Rectal smooth muscle tissue (tissue), 1 donor: ENCODE measurements around the gene POLE2.
"Not testable (repeated sequence)": the region's sequence is repeated elsewhere in the genome, so short reads cannot be mapped to it uniquely, and the experiment has no call there.

Source experiments
- H3K27ac ChIP-seq: one replicate; pipeline ENCODE4 v1.7.0; 2013; ENCODE audit warnings: low read depth, low read length, inconsistent platforms
- H3K27me3 ChIP-seq: one replicate; pipeline ENCODE4 v1.7.0; 2013; ENCODE audit warnings: low read length; ENCODE audit not compliant: control insufficient read depth, insufficient read depth
- H3K36me3 ChIP-seq: one replicate; pipeline ENCODE4 v1.7.0; 2013; ENCODE audit warnings: low read length; ENCODE audit not compliant: control insufficient read depth, insufficient read depth
- H3K4me1 ChIP-seq: one replicate; pipeline ENCODE4 v1.7.0; 2013; ENCODE audit warnings: low read length; ENCODE audit not compliant: control insufficient read depth, insufficient read depth
- H3K4me3 ChIP-seq: one replicate; pipeline ENCODE4 v1.7.0; 2013; ENCODE audit warnings: low read length
- H3K9ac ChIP-seq: one replicate; pipeline ENCODE4 v1.7.0; 2013; ENCODE audit warnings: low read length

POLE2 gene

DNA sequence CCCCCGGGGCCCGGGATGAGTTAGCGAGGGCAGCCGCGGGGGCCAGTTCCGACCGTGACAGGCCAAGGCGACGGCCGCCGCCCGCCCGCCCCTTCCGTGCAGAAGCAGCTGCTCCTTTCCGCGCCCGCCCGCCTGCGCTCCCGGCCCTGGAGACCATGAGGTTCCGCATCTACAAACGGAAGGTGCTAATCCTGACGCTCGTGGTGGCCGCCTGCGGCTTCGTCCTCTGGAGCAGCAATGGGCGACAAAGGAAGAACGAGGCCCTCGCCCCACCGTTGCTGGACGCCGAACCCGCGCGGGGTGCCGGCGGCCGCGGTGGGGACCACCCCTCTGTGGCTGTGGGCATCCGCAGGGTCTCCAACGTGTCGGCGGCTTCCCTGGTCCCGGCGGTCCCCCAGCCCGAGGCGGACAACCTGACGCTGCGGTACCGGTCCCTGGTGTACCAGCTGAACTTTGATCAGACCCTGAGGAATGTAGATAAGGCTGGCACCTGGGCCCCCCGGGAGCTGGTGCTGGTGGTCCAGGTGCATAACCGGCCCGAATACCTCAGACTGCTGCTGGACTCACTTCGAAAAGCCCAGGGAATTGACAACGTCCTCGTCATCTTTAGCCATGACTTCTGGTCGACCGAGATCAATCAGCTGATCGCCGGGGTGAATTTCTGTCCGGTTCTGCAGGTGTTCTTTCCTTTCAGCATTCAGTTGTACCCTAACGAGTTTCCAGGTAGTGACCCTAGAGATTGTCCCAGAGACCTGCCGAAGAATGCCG lies 66.7 kb downstream of the POLE2 start:
- Histone ChIP-seq H3K36me3 (peaks cover 2% of the 10 kb centered on the region), H3K4me3 (peak overlapping the region; percentile 89), H3K27ac (peak overlapping the region; percentile 96), H3K9ac (peak overlapping the region; percentile 87), H3K27me3 (no peaks in the 10 kb centered on the region), H3K4me1 (peaks cover 10% of the 10 kb centered on the region)

DNA sequence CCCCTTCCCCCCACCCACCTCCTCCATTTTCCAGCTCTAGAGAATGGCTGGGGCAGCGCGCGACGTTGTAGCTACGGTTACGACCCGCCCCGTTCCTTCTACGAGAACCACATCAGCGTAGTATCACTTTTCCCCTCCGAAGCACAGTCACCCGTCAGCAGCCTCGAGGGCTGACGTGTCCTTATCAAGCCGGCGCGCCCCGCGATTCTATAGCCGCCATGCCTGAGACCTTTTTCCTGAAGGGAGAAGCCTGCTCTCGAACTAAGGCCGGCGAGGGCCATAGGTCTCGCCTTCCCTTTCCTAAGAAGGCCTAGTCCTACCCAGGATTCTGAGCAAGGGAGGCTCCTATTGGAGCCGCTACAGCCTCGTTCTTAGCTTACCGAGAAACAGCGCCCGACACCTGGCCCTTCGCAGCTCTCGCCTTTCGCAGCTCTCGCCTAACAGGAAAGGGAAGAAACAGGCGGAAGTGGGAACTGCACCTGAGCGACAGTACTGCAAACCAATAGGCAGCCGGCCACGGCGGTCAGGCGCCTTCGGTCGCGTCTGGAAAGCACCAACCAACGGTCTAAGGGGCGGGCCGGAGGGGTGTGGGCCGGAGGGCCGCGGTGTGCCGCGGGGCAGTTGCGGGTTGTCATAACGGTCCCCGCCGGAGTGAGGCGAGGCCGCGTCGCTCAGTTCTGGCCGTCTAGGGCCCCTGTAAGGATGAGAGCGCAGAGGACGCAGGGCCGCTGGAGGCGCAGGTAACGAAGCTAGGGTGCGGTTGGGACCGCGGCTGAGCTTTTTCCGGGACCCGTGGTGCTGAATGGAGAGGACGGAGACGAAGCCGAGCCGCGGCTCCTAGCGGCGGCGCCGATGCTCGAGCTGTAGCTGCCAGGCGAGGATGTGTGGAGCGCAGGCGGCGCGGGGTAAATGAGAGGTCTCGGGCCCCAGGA lies 67.6 kb downstream of the POLE2 start, which contains the start of the genes MGAT2 and RPL36AL:
Gene MGAT2 (plus strand): TSS at position 618 of the 932 bp plus-strand sequence. CDS start 470 bp downstream, outside the sequence.
Gene RPL36AL (minus strand): TSS at position 445 of the 932 bp plus-strand sequence. CDS start 1,522 bp downstream, outside the sequence.
- Histone ChIP-seq H3K27ac (peak within 1 kb of the TSS; percentile 96), H3K9ac (peak within 1 kb of the TSS; percentile 93), H3K4me1 (peaks cover 10% of the 10 kb centered on the region), H3K27me3 (no peaks in the 10 kb centered on the region), H3K36me3 (peaks cover 2% of the 10 kb centered on the region), H3K4me3 (peak within 1 kb of the TSS; percentile 89)

DNA sequence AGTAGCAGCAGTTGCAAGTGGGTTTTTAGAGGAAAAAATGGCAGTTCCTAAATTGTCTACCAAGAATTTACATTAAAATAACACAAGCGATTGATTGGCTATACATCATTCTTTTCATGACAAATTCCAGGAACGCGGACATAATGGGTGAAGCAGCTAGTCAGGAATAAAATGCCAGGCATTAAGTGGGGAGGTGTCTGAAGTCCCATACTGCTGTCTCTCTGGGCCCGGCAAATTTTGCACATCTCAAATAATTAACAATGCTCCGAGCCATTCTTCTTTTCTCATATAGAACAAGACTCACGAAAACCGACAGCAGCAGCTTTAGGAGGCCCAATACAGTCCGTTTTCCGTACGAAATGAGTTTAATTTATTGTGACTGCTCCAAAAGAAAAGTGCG lies 68.3 kb downstream of the POLE2 start:
- Histone ChIP-seq H3K4me1 (peaks cover 10% of the 10 kb centered on the region), H3K9ac (peak overlapping the region; percentile 93), H3K27me3 (no peaks in the 10 kb centered on the region), H3K4me3 (peak overlapping the region; percentile 89), H3K27ac (peak overlapping the region; percentile 96), H3K36me3 (peaks cover 2% of the 10 kb centered on the region)

DNA sequence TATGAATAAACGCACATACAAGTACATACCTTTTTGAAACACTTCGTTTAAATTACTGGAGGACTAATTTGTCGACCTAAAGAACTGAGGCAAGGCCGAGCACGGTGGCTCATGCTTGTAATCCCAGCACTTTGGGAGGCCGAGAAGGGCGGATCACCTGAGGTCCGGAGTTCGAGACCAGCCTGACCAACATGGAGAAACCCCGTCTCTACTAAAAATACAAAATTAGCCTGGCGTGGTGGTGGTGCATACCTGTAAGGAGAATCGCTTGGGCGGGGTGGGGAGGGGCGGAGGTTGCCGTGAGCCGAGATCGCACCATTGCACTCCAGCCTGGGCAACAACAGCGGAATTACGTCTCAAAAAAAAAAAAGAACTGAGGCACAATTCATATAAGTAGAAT lies 68.7 kb downstream of the POLE2 start:
- not testable (repeated sequence) for H3K36me3 ChIP-seq, H3K9ac ChIP-seq, H3K4me1 ChIP-seq, H3K27me3 ChIP-seq
- peak overlapping the region; percentile 89 for H3K4me3 ChIP-seq
- peak overlapping the region; percentile 96 for H3K27ac ChIP-seq

DNA sequence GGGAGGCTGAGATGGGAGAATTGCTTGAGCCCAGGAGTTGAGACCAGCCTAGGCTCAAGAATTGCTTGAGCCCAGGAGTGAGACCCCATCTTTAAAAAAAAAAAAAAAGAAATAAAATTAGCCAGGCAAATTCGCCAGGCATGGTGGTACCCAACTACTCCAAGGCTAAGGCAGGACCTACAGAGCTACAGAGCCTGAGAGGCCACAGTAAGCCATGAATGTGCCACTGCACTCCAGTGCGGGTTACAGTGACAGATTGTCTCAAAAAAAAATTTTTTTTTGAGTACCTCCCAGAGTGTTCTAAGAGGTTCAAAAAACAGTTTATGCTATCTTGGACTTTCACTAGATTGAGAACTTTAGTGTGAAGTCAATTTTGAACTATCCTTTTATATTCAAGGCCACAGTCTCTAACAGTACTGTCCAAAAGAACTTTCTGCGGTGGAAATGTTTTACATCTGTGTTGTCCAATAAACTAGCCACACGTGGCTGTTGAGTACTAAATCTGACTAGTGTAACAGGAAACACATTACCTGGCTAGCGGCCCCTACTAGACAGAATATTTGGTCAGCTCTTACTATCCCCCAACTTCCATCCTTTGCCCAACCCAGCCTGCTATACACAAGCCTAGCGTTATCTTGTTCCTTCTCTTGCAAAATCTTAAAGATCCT lies 70.0 kb downstream of the POLE2 start:
- H3K27me3 ChIP-seq: no peaks in the 10 kb centered on the region
- H3K4me1 ChIP-seq: peaks cover 10% of the 10 kb centered on the region
- peaks cover 2% of the 10 kb centered on the region for H3K36me3 ChIP-seq
- H3K4me3 ChIP-seq: no peak overlapping the region
- H3K27ac ChIP-seq: no peak overlapping the region
- H3K9ac ChIP-seq: no peak overlapping the region

DNA sequence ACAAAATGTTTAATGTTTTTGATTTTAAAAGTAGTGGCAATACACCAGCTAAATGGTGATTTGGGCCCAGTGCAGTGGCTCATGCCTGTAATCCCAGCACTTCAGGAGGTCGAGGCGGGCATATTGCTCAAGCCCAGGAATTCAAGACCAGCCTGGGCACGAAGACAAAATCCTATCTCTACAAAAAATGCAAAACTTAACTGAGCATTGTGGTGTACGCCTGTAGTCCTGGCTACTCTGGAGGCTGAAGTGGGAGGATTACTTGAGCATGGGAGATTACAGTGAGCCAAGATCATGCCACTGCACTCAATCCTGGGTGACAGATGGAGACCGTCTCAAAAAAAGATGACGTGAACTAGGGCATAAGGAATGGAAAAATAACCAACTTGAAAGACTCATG lies 72.2 kb downstream of the POLE2 start:
- Histone ChIP-seq H3K27me3 (no peaks in the 10 kb centered on the region), H3K36me3 (peaks cover 2% of the 10 kb centered on the region), H3K27ac (no peak overlapping the region), H3K4me3 (no peak overlapping the region), H3K9ac (no peak overlapping the region), H3K4me1 (no peaks in the 10 kb centered on the region)

DNA sequence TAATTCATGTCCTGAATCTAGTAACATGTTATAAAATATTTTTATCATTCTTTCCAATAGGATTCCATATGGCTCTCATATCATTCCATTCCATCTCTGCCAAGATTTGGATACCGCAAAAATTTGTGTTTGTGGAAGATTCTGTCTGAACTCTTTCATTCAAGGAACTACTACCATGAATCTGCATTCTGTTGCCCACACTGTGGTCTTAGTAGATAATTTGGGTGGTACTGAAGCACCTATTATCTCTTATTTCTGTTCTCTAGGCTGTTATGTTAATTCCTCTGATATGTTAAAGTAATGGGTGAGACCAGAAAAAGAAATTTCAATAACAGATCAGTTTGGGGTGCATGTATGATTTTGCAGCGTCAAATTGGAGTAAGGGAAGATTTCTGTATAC lies 73.8 kb downstream of the POLE2 start:
- no peaks in the 10 kb centered on the region for H3K27me3 ChIP-seq
- no peak overlapping the region for H3K9ac ChIP-seq
- no peak overlapping the region for H3K4me3 ChIP-seq
- no peak overlapping the region for H3K27ac ChIP-seq
- peaks cover 2% of the 10 kb centered on the region for H3K36me3 ChIP-seq
- no peaks in the 10 kb centered on the region for H3K4me1 ChIP-seq

DNA sequence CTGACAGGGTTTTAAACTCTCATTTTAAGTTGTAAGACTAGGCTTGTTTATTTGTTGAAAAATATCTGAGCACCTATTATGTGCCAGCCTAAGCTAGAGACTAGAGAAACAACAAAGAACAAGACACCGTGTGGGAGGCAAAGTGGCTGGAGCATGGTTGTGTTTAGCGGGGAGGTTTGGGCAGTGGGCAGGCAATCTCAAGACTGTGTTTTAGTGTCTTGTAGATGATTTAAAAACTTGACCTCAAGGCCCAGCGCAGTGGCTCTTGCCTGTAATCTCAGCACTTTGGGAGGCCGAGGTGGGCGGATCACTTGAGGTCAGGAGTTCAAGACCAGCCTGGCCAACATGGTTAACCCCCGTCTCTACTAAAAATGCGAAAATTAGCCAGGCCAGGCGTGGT lies 75.3 kb downstream of the POLE2 start:
- H3K36me3 ChIP-seq: no peaks in the 10 kb centered on the region
- no peak overlapping the region for H3K4me3 ChIP-seq
- H3K4me1 ChIP-seq: no peaks in the 10 kb centered on the region
- no peaks in the 10 kb centered on the region for H3K27me3 ChIP-seq
- no peak overlapping the region for H3K9ac ChIP-seq
- H3K27ac ChIP-seq: no peak overlapping the region

DNA sequence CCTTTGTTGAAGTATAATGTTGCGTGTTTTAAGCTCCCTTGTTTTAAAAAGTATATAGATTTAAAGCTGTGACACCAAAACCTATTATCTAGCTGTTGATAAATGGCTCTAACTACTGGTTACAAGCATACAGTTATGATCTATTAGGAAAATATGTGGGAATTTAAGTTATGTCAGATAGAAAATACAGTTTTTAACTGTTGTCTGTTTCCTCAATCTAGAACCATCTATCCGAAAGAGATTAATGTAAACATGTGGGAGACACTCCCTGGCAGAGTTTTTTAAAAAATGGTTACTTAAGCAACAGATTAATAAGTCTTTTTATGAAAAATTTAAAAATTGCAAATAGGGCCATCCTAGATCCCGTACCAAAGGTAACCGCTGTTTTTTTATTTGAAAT lies 75.8 kb downstream of the POLE2 start:
- no peak overlapping the region for H3K9ac ChIP-seq
- no peak overlapping the region for H3K4me3 ChIP-seq
- H3K27me3 ChIP-seq: no peaks in the 10 kb centered on the region
- H3K36me3 ChIP-seq: no peaks in the 10 kb centered on the region
- no peaks in the 10 kb centered on the region for H3K4me1 ChIP-seq
- no peak overlapping the region for H3K27ac ChIP-seq

DNA sequence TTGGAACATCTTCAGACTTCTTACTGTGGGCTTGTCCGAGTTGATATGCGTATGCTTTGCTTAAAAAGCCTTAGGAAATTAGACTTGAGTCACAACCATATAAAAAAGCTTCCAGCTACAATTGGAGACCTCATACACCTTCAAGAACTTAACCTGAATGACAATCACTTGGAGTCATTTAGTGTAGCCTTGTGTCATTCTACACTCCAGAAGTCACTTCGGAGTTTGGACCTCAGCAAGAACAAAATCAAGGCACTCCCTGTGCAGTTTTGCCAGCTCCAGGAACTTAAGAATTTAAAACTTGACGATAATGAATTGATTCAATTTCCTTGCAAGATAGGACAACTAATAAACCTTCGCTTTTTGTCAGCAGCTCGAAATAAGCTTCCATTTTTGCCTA lies 80.4 kb downstream of the POLE2 start:
- Histone ChIP-seq H3K4me1 (no peaks in the 10 kb centered on the region), H3K27ac (no peak overlapping the region), H3K9ac (no peak overlapping the region), H3K27me3 (no peaks in the 10 kb centered on the region), H3K4me3 (no peak overlapping the region), H3K36me3 (peaks cover 3% of the 10 kb centered on the region)

DNA sequence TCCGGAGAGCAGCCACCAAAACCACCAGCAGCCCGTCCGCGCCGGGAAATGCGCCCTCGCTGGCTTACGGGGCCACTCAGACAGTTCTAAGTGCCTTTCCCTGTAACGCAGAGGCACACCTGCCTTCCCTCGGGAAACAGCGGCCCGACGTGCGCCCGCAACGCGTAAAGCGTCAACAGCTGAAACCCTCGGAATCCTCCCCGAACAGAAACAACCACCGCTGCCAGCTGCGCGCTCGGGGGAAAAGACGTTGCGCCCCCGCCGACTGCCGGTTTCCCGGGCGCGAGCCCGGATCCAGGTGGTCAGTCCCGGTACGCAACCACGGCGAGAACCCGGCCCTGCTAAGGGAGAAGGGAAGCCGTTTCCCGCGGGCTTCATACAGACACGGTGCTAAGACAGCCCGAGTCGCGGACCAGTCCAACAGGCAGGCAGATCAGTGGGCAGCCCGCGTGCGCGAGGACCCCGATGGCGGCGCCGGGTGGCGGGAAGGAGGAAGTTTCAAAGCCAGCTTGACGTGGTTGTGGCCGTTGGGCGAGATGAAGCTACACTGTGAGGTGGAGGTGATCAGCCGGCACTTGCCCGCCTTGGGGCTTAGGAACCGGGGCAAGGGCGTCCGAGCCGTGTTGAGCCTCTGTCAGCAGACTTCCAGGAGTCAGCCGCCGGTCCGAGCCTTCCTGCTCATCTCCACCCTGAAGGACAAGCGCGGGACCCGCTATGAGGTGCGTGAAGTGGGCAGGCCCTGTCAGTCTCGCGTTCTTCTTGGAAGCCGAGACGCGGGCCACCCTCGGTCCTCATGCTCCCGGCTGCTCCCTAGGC lies 89.3 kb downstream of the POLE2 start, which contains the start of gene LRR1:
Gene LRR1 (plus strand): TSS at position 456 of the 816 bp plus-strand sequence. CDS start 81 bp downstream, at position 537.
- Histone ChIP-seq H3K27ac (peak within 1 kb of the TSS; percentile 97), H3K36me3 (no peaks in the 10 kb centered on the region), H3K4me3 (peak within 1 kb of the TSS; percentile 96), H3K4me1 (no peaks in the 10 kb centered on the region), H3K9ac (peak within 1 kb of the TSS; percentile 56), H3K27me3 (no peaks in the 10 kb centered on the region)
